Measurements from ENCODE around the gene LCA5L. TPM values are rescaled to one million over a fixed set of nuclear protein-coding genes. Genes with fewer than 3 reads are reported as not detected.
A peak's percentile ranks its signal among the peaks of the same experiment; 100 is the strongest.

LCA5L gene
- total RNA-seq (2014; rRNA removed; shearing (Covaris generic)), result 0.81 TPM in 1 of 2 replicates, not detected in the other

DNA sequence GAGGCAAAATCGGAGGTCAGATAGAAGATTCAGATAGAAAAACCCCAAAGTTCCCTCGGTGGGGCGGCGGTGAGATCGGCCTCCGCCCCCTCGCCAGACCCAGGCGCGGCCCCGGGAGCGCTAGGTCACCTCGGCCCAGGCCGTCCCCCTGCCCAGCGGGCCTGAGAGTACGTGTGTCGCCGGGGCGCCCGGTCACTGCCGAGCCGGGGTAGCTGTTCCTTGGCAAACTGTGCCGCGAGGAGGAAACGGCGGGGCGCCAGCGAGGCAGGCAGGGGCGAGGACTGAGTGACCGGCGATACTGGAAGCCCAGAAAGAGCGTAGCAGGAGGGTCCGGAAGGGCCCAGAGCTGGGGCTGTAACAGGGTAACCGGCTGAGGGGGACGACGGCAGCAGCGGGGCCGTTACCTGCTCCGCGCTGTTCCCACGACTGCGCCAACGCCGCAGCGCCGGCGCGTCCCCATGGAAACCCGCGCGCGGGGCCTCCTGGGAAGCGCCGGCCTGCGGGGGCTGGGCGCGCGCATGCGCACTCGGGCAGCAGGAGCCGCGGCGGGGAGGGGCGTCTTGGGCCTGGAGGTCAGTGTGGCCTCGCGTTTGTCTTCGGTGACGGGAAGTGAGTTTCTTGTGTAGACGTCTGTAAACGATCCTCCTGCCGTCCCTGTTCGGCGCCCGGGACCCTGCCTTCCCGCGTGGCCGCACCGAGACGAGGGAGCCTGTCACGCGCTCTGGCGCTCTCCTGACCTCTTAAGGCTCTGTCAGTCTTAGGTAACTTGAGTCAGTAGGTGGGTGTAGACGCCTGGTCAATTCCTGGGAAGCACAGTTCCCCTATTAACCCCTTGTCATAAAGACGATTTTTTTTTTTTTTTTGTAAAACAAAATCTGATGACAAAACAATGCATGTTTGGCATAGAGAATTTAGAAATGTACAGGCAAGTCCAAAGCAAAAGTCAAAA is at the start of gene LCA5L:
TSS of gene LCA5L (minus strand) at position 458 of the 949 bp plus-strand sequence. CDS start 17,285 bp downstream, outside the sequence.
- DNase-seq (ENCODE audit: low spot score), result peak; percentile 82

DNA sequence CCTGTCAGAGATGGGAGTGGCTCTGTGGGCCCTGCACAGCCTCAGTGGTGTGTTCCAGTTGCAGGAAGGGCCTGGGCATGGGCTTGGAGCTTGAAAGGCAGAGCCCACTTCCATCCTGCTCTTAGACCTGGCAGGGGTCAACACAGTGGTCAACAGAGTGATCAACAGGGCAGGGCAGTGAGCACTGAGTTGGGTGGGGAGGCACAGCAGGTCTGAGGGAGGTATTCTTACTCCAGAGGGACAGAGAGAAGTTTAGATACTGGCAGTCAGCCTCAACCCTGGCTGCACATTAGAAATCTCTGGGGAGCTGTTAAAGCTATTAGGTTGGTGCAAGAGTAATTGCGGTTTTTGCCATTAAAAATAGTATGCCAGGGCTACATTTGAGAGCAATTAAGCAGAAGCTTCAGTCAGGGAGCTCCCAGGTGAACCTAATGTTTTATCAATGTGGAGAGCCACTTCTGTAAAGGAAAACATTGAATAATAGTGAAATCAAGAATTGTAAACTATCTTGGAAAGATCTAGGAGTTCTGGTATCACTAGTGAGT is 43.9 kb upstream of the LCA5L start:
- DNase-seq (ENCODE audit: low spot score), result no peak

DNA sequence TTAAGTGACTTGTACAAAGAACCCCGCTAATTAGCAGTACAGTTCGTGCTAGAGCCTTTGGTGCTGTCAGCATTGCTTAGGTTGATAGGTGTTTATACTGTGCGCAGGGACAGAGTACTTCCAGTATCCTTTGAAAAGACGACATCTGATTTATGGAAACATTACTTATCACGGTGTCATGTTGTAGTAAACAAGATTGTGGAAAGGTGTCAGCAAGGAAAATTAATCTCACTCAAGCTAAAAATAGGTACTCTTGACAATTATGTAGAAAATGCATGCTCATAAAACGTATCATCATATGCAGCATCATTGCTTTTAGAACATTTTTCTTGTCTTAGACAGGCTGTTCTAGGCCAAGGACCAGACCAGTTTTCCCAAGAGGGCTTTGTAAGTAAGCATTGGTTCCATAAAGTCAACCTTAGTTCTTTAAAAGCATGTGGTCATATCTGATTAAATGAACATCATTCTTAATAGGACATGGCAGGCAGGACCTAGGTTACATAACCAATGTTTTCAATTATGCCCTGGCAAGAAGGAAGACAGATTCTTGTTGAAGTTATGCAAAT is 39.2 kb upstream of the LCA5L start:
- no peak for DNase-seq (ENCODE audit: low spot score)

DNA sequence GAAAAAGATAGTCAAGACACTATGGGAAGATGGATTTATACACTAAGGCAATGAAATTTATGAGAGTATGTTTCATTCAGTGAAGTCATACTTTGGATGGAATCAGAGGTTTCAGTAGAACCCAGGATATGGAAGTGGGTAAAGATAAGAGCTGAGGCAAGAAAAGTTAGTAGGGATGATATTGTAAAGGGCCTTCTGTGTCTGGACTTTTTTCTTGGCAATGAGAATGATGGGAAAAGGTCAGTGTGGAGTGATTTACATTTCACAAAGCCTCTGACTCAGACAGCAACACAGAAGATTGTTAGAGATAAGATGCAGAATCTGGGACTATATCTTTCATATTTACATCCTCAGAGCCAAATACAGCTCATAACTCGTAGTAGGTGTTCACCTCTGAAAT is 38.3 kb upstream of the LCA5L start:
- DNase-seq (ENCODE audit: low spot score), result peak; percentile 2

DNA sequence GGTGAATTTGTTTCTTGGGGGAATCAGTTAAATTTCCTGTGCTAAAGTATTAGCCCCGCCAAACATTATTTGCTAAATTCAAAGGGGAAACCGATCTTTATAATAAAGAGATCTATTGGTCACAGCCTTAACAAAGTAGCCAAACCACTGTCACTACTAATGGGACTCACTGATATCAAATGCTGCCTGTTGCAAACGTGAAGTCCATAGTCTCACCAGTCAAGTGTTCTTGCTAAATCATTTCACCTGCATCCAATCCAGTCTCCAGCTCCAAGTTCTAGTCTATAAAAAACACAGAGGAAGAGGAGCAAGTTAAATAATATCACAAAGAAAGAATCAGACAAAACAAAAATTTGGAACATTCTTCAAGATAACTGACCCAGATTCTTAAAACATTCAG is 36.3 kb upstream of the LCA5L start:
- DNase-seq (ENCODE audit: low spot score), result no peak

DNA sequence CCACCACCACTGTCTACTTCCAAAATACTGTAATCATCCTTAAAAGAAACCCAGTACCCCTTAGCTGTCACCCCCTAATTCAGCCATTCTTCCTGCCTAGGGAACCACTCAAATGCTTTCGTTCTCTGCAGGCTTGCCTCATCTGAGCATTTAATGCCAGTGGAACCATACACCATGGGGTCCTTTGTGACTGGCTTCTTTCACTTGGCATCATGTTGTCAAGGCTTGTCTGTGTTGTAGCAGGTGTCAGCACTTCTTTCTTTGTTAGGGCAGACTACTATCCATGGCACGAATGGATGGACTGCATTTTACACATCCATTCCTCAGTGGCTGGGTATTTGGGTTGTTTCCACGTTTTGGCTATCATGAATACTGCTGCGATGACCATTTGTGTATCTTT is 34.7 kb upstream of the LCA5L start:
- DNase-seq (ENCODE audit: low spot score), result no peak

DNA sequence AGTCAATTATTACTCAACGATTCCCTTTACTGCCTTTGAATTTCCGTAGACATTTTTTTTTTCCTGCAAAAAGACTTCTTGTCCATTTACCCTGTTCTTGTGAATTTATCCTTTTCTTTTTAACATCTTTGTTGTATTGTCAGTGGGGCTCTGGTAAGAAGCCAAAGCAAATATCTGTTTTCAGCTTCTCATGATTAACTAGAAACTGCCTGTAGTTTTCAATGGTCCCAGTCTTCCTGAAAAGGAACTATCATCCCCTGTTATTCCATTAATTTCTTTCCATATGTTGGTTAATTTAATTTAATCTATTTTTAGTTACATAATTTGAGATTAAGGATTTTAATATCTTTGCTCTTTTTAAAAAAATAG is 34.2 kb upstream of the LCA5L start:
- no peak for DNase-seq (ENCODE audit: low spot score)

DNA sequence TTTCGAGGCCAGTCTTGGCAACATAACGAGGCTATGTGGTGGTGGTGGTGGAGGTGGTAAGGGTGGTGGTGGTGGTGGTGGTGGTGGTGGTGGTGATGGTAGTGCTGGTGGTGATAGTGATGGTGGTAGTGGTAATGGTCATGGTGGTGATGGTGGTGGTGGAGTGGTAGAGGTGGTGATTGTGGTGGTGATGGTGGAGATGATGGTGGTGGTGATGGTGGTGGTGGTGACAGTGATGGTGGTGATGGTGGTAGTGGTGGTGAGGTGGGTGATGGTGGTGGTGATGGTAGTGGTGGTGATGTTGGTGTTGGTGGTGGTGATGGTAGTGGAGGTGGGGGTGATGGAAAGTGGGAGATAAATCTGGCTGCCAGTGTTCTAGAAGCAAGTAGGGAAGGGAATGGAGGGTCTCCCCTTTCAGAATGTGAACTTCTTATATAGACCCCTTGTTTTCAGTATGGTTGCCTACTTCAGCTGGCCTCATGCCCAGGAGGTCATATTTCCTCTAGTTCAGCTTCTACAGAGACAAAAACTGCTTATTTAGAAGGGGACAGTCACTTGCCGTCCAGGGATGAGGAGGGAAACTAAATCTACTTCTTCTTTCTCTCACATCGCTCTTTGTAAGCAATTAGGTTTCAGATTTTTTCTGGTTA is 33.7 kb upstream of the LCA5L start:
- DNase-seq (ENCODE audit: low spot score), result no peak

DNA sequence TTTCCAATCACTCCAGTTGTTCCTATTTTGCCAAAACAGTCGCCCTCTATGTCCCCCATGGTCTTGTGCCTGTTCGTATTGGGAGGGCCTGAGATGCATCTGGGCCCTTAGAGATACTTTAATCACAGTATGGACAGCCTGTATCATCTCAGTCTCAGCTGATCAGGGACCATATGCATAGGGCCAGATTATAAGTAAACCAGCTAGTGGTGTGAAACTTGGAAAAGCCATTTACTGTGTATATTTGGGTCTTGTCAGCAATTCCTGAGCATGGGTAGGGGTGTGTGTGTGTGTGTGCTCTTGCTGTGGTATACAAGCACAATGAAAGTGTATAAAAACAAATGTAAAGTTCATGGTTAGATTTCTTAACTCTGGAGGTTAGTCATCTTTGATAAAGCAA is 29.0 kb upstream of the LCA5L start:
- DNase-seq (ENCODE audit: low spot score), result no peak

DNA sequence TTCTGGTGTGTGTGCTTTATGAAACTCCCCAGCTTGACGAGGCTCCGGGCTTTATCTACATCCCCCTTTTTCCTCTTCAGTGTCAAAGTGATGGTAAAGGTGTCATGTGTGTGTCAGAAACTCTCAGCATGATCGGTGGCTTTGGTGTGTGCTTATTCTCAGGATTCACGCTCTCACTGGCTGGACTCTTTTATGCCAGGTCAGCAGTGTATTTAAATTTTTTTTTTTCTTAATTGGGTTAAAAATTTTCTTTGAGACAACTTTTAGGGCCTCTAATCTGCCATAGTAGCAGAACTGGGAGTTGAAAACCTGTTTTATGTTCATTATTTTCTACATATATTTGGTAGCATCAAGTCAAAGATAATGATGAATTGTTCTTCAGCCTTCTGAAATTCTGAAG is 27.2 kb upstream of the LCA5L start:
- no peak for DNase-seq (ENCODE audit: low spot score)

DNA sequence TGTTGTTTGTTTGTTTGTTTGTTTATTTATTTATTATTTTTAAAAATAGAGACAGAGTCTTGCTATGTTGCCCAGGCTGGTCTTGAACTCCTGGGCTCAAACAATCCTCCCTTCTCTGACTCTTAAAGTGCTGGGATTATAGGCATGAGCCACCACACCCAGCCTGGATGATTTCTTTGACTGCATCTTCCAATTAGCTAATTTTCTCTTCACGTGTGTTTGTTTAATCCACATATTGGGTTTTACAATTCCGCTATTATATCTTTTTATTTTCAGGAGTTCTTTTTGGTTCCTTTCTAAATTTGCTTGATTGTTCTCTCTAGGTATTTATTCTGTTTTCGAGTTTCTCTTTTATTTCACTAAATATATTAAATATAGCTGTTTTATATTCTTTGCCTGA is 26.0 kb upstream of the LCA5L start:
- DNase-seq (ENCODE audit: low spot score), result no peak

DNA sequence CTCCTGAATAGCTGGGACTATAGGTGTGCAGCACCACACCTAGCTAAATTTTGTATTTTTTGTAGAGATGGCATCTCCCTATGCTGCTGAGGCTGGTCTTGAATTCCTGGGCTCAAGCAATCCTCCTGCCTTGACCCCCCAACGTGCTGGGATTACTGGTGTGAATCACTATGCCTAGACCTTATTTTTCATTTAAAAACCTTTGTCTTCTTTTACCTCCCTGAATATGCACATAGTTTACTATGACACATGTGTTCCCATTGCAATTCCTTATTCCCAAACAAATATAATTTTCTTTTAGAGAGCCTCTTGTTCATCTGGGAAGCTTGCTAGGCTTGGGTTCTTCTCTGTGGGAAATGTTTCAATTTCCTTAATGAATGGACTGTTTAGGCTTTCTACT is 23.0 kb upstream of the LCA5L start:
- no peak for DNase-seq (ENCODE audit: low spot score)

DNA sequence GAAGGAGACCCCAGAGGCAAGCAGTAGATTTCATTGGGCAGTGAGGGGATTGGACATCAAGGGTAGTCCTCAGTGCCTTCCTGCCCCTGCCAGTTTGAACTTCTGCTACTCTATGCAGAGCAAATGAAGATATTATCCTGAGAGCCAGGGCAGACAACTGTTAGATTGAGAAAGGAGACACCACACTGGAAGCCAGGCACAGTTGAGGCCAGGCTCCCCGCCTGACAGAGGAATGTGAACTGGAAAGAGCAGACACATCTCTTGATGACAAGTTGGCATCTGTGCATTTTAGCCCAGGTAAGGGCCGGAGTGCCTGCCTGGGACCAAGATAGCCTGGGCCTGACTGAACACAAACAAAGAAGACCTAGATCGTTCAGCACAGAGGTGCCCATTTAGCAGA is 22.2 kb upstream of the LCA5L start:
- no peak for DNase-seq (ENCODE audit: low spot score)

DNA sequence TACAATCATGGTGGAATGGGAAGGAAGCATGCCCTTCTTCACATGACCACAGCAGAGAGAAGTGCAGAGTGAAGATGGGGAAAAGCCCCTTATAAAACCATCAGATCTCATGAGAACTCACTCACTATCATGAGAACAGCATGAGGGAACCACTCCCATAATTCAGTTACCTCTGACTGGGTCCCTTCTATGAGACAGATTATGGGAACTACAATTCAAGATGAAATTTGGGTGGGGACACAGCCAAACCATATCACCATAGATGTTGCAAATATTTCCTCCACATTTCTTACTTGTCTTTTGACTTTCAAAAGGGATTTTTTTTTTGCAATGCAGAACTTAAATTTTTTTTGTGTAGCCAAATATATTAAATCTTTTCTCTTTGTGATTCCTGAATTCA is 21.0 kb upstream of the LCA5L start:
- DNase-seq (ENCODE audit: low spot score), result no peak

DNA sequence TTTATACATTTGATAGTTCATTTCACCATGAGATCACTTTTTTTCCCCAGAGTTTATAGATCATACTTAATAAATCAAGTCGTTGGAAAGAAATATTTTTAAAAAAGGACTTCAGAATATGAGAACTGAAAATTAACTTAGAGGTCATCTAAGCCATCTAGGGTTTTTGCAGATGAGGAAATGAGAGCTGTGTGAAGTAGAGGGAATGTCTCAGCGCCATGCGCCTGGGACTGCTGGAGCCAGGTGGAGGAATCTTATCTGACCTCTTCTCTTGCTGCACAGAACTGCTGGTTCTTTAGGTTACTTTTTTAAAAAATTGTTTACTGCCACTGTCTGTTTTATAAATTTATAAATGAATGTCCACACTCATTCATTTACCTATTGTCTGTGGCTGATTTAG is 17.7 kb upstream of the LCA5L start:
- DNase-seq (ENCODE audit: low spot score), result no peak

DNA sequence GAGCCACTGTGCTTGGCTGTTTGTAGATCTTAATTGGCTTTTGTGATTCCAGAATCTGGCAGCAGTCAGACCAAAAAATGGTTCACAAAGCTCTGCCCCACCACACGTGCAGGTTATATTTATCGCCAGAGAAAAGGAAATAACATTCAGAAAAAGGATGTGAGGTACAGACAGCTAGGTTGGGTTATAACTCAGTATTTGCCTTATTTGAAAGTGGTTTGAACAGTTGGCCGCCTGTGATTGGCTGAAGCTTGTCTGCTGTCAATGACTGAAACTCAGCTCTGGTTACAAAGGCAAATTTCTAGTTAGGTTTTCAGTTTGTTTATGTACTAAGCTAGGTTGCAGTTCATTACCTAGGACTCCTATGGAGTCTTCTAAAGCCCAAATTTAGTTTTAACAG is 15.8 kb upstream of the LCA5L start:
- no peak for DNase-seq (ENCODE audit: low spot score)

DNA sequence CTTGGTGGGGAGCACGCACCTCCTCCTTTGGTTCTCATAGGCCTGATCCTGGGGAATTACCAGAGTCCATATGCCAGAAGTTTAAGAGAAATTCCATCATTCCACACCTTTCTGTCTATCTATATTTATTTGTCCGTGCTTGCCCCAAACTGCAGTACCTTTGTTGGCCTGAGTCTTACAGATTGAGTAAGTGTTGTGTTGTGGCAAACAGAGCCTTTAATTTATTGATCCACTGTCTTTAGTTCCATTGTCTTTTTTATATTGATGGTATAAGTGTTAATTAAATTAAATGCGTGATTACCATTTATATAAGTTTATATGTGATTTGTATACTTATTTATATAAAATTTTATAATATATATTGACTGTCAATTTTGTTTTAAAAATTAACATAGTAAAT is 11.1 kb upstream of the LCA5L start:
- no peak for DNase-seq (ENCODE audit: low spot score)

DNA sequence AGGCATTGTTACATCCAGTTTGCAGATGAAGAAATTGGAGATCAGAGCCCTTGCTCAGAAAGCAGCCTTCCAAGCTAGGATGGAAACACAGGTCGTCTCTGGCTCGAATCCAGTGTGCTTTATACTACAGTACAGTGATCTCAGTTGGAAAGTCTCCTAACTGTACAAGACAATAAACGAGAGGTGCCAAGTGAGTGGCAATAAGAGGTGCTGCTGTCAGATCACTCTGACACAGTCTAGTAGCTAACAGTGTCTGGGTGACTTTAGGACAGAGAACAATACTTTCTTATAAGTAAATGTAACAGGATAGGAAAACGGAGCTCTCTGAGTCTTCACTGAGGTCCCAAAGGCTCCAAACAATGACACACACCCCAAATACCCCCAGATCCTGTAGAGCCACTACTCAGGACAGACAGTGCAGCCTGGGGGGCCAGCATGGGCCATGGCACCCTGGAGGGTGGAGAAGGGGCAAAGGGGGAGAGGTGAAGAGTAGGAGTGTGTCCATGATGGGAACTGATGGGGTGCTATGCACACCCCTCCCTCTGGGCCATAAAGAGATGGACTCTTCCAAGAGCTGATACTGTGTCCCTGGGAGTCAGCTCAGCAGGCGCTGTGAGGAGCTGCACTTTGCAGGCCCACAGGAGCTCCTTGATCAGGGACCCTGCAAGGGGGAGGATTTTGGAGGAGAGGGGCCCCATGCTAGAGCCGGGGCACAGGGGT is 9.5 kb upstream of the LCA5L start:
- DNase-seq (ENCODE audit: low spot score), result no peak

DNA sequence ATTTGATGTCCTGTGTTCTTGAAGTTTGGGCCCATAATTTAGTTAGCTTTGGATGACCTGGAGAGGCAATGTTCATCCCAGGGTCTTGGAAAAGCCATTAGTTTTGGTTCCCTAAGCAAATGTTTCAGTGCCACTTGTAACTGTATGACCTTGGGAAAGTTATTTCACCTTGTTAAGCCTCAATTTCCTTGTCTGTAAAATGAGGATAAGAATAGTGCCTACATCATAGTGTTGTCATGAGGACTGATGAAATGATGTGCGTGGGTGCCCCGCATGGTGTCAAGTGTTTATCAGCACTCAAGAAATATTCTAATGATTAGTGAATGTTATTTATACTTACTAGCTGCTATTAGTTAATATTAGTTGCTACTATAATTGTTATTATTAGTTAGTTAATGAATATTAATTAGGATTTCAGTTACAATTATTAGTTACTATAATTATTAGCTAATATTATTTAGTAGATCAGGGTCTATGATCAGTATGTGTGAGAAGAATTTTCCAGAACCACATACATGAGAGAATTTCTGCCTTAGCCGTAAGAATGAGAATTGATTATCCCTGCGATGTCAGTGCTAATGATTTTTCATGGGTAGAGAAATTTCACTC is 8.1 kb upstream of the LCA5L start:
- no peak for DNase-seq (ENCODE audit: low spot score)

DNA sequence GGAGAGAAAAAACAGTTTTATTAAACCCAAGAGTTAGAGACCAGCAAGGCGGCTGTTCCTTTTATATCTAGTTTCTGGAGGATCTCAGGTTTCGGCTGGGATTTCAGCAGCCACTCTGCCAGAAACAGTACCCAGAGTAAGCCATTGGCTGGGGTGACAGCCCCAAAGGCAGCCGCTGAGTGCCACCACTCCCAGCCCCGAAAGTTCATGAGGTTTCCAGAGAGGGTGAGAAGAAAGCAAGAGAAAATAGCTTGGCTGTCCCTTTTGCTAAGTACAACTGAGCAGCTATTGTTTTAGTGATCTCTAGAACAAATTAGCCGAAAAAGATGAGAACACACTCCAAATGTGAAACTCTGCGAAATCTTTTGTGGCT is 7.4 kb upstream of the LCA5L start:
- no peak for DNase-seq (ENCODE audit: low spot score)

DNA sequence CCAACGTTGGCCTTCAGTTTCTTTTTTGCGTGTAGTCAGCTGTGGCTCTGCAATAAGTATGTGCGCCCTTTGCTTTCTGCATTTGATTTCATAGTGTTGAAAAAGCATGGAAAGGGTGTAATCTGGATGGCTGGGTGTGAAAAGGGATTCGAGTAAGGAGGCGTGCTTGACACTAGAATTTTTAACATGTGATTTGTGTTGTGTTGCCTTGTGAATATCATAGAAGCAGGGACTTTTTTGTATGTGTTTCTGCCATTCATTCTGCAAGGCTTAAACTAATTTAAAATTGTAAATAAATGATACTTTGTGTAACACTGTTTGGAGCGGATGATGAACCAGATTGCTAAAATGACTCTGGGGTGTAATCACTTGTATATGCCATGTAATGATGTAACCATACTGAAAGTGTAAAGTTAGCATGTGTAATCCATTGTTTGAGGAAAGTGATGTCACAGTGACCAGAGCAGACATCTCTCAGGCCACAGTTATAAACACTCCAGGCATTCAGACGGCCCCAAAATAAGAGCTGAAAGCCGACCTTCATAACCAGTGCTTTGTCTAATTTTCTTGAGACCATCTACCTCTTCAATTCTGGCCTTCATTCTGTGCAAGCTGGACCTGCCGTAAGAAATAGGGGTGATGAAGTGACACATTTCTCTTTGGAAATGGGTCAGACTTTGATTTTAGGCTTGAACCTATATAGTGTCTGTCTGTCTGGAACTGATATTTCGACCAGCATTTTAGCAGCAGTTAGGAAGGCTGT is 6.8 kb upstream of the LCA5L start:
- DNase-seq (ENCODE audit: low spot score), result no peak

All from HT-29 (cell line).